22Rv1 (cell line): Measurements from ENCODE around the gene CABP1.

Experiments used
- CTCF ChIP-seq: fragments of 450-650 bp; IDR thresholded peaks from 2 replicates; pipeline ENCODE4 v1.5.1; 2017; ENCODE audit warnings: mild to moderate bottlenecking
- ZFX ChIP-seq: fragments of 450-650 bp; IDR thresholded peaks from 2 replicates; pipeline ENCODE4 v1.6.1; 2017; ENCODE audit warnings: antibody characterized with exemption, borderline replicate concordance

GRCh38 chr12:120590741-120591407 lies 49.6 kb upstream of the CABP1 start:
- TF ChIP-seq CTCF (no peak), ZFX (no peak)
